ENCODE results near the gene EBPL. TPM values are rescaled to one million over a fixed set of nuclear protein-coding genes. Genes with fewer than 3 reads are reported as not detected.

The EBPL gene
- total and polyA plus RNA-seq, 2 of the 4 experiments (the other 2 are of a cell fraction) = 57.9 to 65.3 TPM

DNA sequence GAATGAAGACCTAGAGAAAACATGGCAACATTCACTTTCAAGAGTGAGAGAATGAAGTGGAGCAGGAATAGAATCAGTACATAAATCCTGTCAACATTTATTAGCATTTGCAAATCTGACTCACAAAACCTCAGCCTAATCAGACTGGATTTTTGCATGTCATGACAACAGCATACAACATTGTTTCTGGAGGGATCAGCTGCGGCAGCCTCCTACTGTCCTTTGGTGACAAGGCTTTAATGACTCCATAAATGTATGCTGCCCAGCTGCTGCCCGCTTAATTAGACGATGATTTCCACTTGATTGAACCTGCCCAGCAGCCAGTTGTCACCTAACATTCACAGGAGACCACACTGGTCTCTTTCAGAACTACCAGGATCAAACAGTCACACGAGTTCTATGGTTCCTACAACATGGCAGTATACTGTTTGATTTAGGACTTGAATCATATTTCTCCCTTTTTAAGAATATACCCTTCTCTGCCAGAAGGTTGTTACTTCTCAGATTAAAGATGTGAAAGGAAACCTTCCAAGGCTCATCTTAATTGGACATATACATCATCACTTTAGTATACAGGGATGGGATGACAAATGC is 9.3 kb downstream of the EBPL start:
- Histone ChIP-seq H3K9me1 (ENCODE audit: insufficient read depth, low read length) (peaks cover 9% of the 10 kb centered on the region), H3K9me3 (ENCODE audit: control insufficient read depth, insufficient read depth, low read length) (no peaks in the 10 kb centered on the region), H2BK5ac (ENCODE audit: low read depth, low read length, poor library complexity, severe bottlenecking) (no peak overlapping the region), H2AFZ (replicated peaks; ENCODE audit: low read length, poor library complexity) (no peak overlapping the region), H3K18ac (ENCODE audit: low read depth, low read length) (no peak overlapping the region), H2BK120ac (ENCODE audit: low read depth, low read length) (no peak overlapping the region), H4K91ac (ENCODE audit: insufficient read depth, low read depth, low read length) (no peak overlapping the region), H3K56ac (ENCODE audit: extremely low read depth, insufficient read depth, low read length) (no peak overlapping the region), H3K14ac (replicated peaks; ENCODE audit: low read depth, low read length) (no peak overlapping the region), H2AK5ac (ENCODE audit: low read depth, low read length) (no peak overlapping the region), H2AK9ac (replicated peaks; ENCODE audit: low read depth, low read length, poor library complexity) (no peak overlapping the region), H4K5ac (ENCODE audit: low read depth, low read length) (no peak overlapping the region), H3K4me3 (ENCODE audit: insufficient read depth, low read depth, low read length) (no peak overlapping the region), H3K9ac (ENCODE audit: low read depth, low read length) (no peak overlapping the region), H3K36me3 (ENCODE audit: control insufficient read depth, insufficient read depth, low read length) (peaks cover 8% of the 10 kb centered on the region), H3K27ac (ENCODE audit: insufficient read depth, low read length) (no peak overlapping the region), H3K79me1 (ENCODE audit: low read depth in 1 of 2, low read length in 2 of 2) (peaks cover 25 to 58% of the 10 kb centered on the region in 2 experiments), H3K23ac (ENCODE audit: low read depth, low read length) (no peak overlapping the region), H3K27me3 (ENCODE audit: control insufficient read depth, insufficient read depth, low read length) (no peaks in the 10 kb centered on the region), H2BK15ac (ENCODE audit: low read depth, low read length) (no peak overlapping the region), H2BK20ac (ENCODE audit: low read depth, low read length) (no peak overlapping the region), H4K8ac (ENCODE audit: low read depth in 2 of 2, low read length in 2 of 2) (no peak overlapping the region), H3K4ac (ENCODE audit: low read depth, low read length) (no peak overlapping the region), H4K20me1 (ENCODE audit: insufficient read depth, low read length) (peaks cover 11% of the 10 kb centered on the region; the same call in 1 of the 2 replicates), H3K4me2 (ENCODE audit: low read depth, low read length) (peak overlapping the region; percentile 2; the same call in 1 of the 2 replicates), H3K4me1 (ENCODE audit: control insufficient read depth, insufficient read depth, low read length) (peaks cover 4% of the 10 kb centered on the region)
- in situ Hi-C loops (cut with MboI; ENCODE audit: low sequenced_read_pairs) (no loop called here), intact Hi-C loops (cut with micrococcal nuclease) (no loop called here), dilution Hi-C loops (cut with HindIII; ENCODE audit: low sequenced_read_pairs, unreplicated experiment) (no loop called here)
- peak; percentile 55 for DNase-seq
- BruUV-seq (replicated peaks) = no TSS peak
- POLR2A ChIA-PET (ENCODE audit: unreplicated experiment) = no interaction called here
- CTCF ChIA-PET = interaction anchor here (1.9 kb wide), 1 partner anchor 12 kb away, joined by 4 read pairs; no protein-coding TSS in a partner anchor
- 94% methylated on average over 3 of the region's 4 CpGs; no CpG with 5 or more reads in 1 of the 2 experiments for WGBS, 2 experiments (ENCODE audit: extremely low coverage in 2 of 2, insufficient read length in 1 of 2)
- peak; percentile 63 for ATAC-seq (ENCODE audit: low read depth)
- no peak for TF ChIP-seq FOS (IDR thresholded peaks at IDR 0.05; ENCODE audit: low read depth, low read length)
- TF ChIP-seq, protein P1, sequence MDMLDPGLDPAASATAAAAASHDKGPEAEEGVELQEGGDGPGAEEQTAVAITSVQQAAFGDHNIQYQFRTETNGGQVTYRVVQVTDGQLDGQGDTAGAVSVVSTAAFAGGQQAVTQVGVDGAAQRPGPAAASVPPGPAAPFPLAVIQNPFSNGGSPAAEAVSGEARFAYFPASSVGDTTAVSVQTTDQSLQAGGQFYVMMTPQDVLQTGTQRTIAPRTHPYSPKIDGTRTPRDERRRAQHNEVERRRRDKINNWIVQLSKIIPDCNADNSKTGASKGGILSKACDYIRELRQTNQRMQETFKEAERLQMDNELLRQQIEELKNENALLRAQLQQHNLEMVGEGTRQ (IDR thresholded peaks at IDR 0.05; ENCODE audit: low read depth, low read length) = no peak
- TF ChIP-seq MXI1 (IDR thresholded peaks at IDR 0.05; ENCODE audit: borderline replicate concordance, low read depth, low read length) = no peak
- TF ChIP-seq BHLHE40 (IDR thresholded peaks at IDR 0.05; ENCODE audit: low read depth, low read length) = no peak
- TF ChIP-seq CEBPB (IDR thresholded peaks at IDR 0.05; ENCODE audit: low read depth, low read length) = no peak
- TF ChIP-seq MAFK (IDR thresholded peaks at IDR 0.05; ENCODE audit: low read depth, low read length) = no peak
- no peak for TF ChIP-seq RAD21 (IDR thresholded peaks at IDR 0.05; ENCODE audit: low read length)
- TF ChIP-seq CHD1 (IDR thresholded peaks at IDR 0.05; ENCODE audit: low read depth, low read length) = no peak
- no peak for TF ChIP-seq NFE2L2 (IDR thresholded peaks at IDR 0.05; ENCODE audit: low read depth, low read length)
- no peak for TF ChIP-seq SMC3 (IDR thresholded peaks at IDR 0.05; ENCODE audit: low read depth, low read length)
- TF ChIP-seq RCOR1 (IDR thresholded peaks at IDR 0.05; ENCODE audit: insufficient replicate concordance, low read length) = no peak
- no peak for TF ChIP-seq ELK1 (IDR thresholded peaks at IDR 0.05; ENCODE audit: borderline replicate concordance, low read depth, low read length)
- no peak for TF ChIP-seq RFX5 (IDR thresholded peaks at IDR 0.05; ENCODE audit: low read depth, low read length)
- TF ChIP-seq MAZ (IDR thresholded peaks at IDR 0.05; ENCODE audit: borderline replicate concordance, low read depth, low read length) = no peak
- TF ChIP-seq POLR2A (IDR thresholded peaks at IDR 0.05; ENCODE audit: low read depth, low read length) = no peak
- TF ChIP-seq, protein P2, sequence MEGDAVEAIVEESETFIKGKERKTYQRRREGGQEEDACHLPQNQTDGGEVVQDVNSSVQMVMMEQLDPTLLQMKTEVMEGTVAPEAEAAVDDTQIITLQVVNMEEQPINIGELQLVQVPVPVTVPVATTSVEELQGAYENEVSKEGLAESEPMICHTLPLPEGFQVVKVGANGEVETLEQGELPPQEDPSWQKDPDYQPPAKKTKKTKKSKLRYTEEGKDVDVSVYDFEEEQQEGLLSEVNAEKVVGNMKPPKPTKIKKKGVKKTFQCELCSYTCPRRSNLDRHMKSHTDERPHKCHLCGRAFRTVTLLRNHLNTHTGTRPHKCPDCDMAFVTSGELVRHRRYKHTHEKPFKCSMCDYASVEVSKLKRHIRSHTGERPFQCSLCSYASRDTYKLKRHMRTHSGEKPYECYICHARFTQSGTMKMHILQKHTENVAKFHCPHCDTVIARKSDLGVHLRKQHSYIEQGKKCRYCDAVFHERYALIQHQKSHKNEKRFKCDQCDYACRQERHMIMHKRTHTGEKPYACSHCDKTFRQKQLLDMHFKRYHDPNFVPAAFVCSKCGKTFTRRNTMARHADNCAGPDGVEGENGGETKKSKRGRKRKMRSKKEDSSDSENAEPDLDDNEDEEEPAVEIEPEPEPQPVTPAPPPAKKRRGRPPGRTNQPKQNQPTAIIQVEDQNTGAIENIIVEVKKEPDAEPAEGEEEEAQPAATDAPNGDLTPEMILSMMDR (conservative IDR thresholded peaks at IDR 0.05; ENCODE audit: low read depth, low read length) = no peak
